MCF 10A (cell line): ENCODE results near the gene BMERB1. TPM values are rescaled to one million over a fixed set of nuclear protein-coding genes. Genes with fewer than 3 reads are reported as not detected.
"Not testable (repeated sequence)": the region's sequence is repeated elsewhere in the genome, so short reads cannot be mapped to it uniquely, and the experiment has no call there.

Source experiments
- BruUV-seq: library from RNA; stranded (reverse); fragments of 400-500 nt; replicated peaks from 2 replicates; lab custom pipeline; 2021; lab: Mats Ljungman, UMichigan
- CTCF ChIA-PET: fragments of 300-600 bp; sonication (Branson Sonifier 250); formaldehyde crosslinking; extraction: SDS; loops from one replicate; lab custom pipeline; 2021; ENCODE audit warnings: antibody characterized with exemption, inconsistent platforms; lab: Yijun Ruan, JAX
- POLR2A ChIA-PET: fragments of 300-600, 350-650 bp; sonication (Branson Sonifier 250); formaldehyde crosslinking; extraction: SDS; loops from one replicate; lab custom pipeline; 2020; ENCODE audit warnings: antibody characterized with exemption, inconsistent platforms; lab: Yijun Ruan, JAX
- DNase-seq: peaks from one replicate; pipeline ENCODE4 v3.0.0-alpha.2; 2018; ENCODE audit not compliant: unreplicated experiment
- H3K27ac Mint-ChIP-seq: one replicate; pipeline ENCODE4 v1.8.0; 2022; ENCODE audit warnings: mild to moderate bottlenecking, low read depth, mixed read lengths; ENCODE audit not compliant: unreplicated experiment
- H3K27me3 Mint-ChIP-seq: one replicate; pipeline ENCODE4 v1.8.0; 2022; ENCODE audit warnings: mixed read lengths; ENCODE audit not compliant: insufficient read depth, unreplicated experiment
- H3K36me3 Mint-ChIP-seq: one replicate; pipeline ENCODE4 v1.8.0; 2022; ENCODE audit warnings: mild to moderate bottlenecking, moderate library complexity, mixed read lengths; ENCODE audit not compliant: insufficient read depth, unreplicated experiment
- H3K4me1 Mint-ChIP-seq: one replicate; pipeline ENCODE4 v1.8.0; 2022; ENCODE audit warnings: mixed read lengths; ENCODE audit not compliant: insufficient read depth, unreplicated experiment
- H3K4me3 Mint-ChIP-seq: one replicate; pipeline ENCODE4 v1.8.0; 2022; ENCODE audit warnings: mild to moderate bottlenecking, moderate library complexity, mixed read lengths; ENCODE audit not compliant: unreplicated experiment
- H3K9me3 Mint-ChIP-seq: one replicate; pipeline ENCODE4 v1.8.0; 2022; ENCODE audit warnings: mixed read lengths; ENCODE audit not compliant: unreplicated experiment
- CTCF ChIP-seq: fragments of 200-600 bp; IDR thresholded peaks from one replicate; pipeline ENCODE4 v1.8.0; 2022; ENCODE audit warnings: antibody characterized with exemption, mild to moderate bottlenecking; ENCODE audit not compliant: unreplicated experiment
- intact Hi-C: fragments of 100-400 bp; cut with micrococcal nuclease; formaldehyde crosslinking; loops from 2 replicates; pipeline ENCODE4 v1.14.1; 2022
- total RNA-seq: library from RNA; stranded (reverse); gene quantifications from 2 replicates; pipeline ENCODE4 v1.2.3, GENCODE V29; 2022

Gene BMERB1
- total RNA-seq, 1 experiment from 2014 or later: 3.3 TPM

GRCh38 chr16:15542261-15542660 is 107.9 kb downstream of the BMERB1 start:
- Mint-ChIP-seq H3K4me3 (no peak overlapping the region), H3K4me1 (no peaks in the 10 kb centered on the region), H3K27me3 (no peaks in the 10 kb centered on the region), H3K36me3 (no peaks in the 10 kb centered on the region), H3K9me3 (no peaks in the 10 kb centered on the region), H3K27ac (no peak overlapping the region)
- ChIA-PET POLR2A (interaction anchor here (0.6 kb wide), 1 partner anchor 68 kb away, joined by 3 read pairs; no protein-coding TSS in a partner anchor), CTCF (interaction anchor here (0.6 to 0.7 kb wide), 2 partner anchors 15 to 103 kb away, joined by 3 read pairs; no protein-coding TSS in a partner anchor)
- TF ChIP-seq CTCF: no peak
- BruUV-seq: no TSS peak
- intact Hi-C loops: no loop called here
- DNase-seq: no peak

- H3K9me3 Mint-ChIP-seq: no peaks in the 10 kb centered on the region
- no peaks in the 10 kb centered on the region for H3K4me1 Mint-ChIP-seq
- intact Hi-C loops: no loop called here
- no peak overlapping the region for H3K27ac Mint-ChIP-seq
- TF ChIP-seq CTCF: no peak
- no peak overlapping the region for H3K4me3 Mint-ChIP-seq
- POLR2A ChIA-PET: interaction anchor here (0.6 kb wide), 1 partner anchor 69 kb away, joined by 3 read pairs; no protein-coding TSS in a partner anchor
- CTCF ChIA-PET: interaction anchor here (0.7 kb wide), 1 partner anchor 102 kb away, joined by 3 read pairs; no protein-coding TSS in a partner anchor
- BruUV-seq: no TSS peak
- no peaks in the 10 kb centered on the region for H3K27me3 Mint-ChIP-seq
- DNase-seq: no peak
- no peaks in the 10 kb centered on the region for H3K36me3 Mint-ChIP-seq
These were observed 108.5 kb downstream of the BMERB1 start for GRCh38 chr16:15542734-15543347.

- ChIA-PET CTCF (no interaction called here), POLR2A (no interaction called here)
- H3K4me1 Mint-ChIP-seq: no peaks in the 10 kb centered on the region
- no peaks in the 10 kb centered on the region for H3K27me3 Mint-ChIP-seq
- no peaks in the 10 kb centered on the region for H3K9me3 Mint-ChIP-seq
- no peak for DNase-seq
- no peak overlapping the region for H3K4me3 Mint-ChIP-seq
- H3K36me3 Mint-ChIP-seq: no peaks in the 10 kb centered on the region
- no TSS peak for BruUV-seq
- H3K27ac Mint-ChIP-seq: no peak overlapping the region
- no peak for TF ChIP-seq CTCF
- intact Hi-C loops: no loop called here
These were observed 110.0 kb downstream of the BMERB1 start for GRCh38 chr16:15544405-15544804.

- no peak overlapping the region for H3K4me3 Mint-ChIP-seq
- no TSS peak for BruUV-seq
- H3K27ac Mint-ChIP-seq: no peak overlapping the region
- no peaks in the 10 kb centered on the region for H3K27me3 Mint-ChIP-seq
- ChIA-PET CTCF (no interaction called here), POLR2A (no interaction called here)
- no peak for TF ChIP-seq CTCF
- no peaks in the 10 kb centered on the region for H3K36me3 Mint-ChIP-seq
- intact Hi-C loops: no loop called here
- DNase-seq: no peak
- no peaks in the 10 kb centered on the region for H3K9me3 Mint-ChIP-seq
- H3K4me1 Mint-ChIP-seq: no peaks in the 10 kb centered on the region
These were observed 111.2 kb downstream of the BMERB1 start for GRCh38 chr16:15545544-15545943.

GRCh38 chr16:15547072-15547767 is 112.8 kb downstream of the BMERB1 start:
- DNase-seq, H3K4me3 Mint-ChIP-seq, H3K27ac Mint-ChIP-seq, BruUV-seq, H3K4me1 Mint-ChIP-seq, H3K9me3 Mint-ChIP-seq, H3K27me3 Mint-ChIP-seq, POLR2A ChIA-PET, intact Hi-C loops, H3K36me3 Mint-ChIP-seq: not testable (repeated sequence)
- CTCF ChIA-PET: interaction anchor here (0.6 kb wide), 1 partner anchor 130 kb away, joined by 5 read pairs; no protein-coding TSS in a partner anchor
